Anterior cingulate cortex (tissue), 58 donors: Measurements from ENCODE around the gene THBS2.

Source experiments
- DNase-seq, 58 donors: peaks; one replicate each; lab custom pipeline; 2025; lab: John Stamatoyannopoulos, UW

THBS2 gene

DNA sequence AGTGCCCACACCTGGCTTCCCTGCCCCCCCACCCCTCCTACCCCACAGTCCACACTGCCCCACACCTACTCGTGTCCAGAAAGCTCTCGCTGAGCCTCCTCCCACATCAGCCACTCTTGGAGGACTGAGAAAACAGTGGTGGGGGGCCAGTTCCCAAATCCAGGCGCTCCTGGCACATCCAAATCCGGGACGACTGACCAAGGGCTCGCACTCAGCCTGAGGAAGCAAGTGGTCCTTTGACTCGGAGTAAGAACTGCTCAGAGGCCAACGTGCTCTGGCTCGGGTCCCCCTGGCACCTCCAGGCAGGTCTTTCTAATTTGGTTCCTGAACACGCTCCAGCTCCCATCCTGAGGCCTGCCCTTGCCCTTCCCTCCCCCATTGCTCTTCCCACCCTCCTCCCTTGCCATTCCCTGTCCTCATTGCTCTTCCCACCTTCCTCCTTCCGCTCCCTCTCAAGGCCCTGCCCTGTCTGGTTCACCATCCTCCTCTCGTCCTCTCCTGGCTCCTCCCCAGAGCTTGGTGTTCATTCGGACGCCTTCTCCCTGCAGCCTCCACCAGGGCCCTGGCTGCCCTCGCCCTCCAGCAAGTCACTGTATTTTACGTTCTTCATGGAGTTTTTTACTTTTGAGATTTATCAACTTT, 83.6 kb downstream of the THBS2 start:
- no peak for DNase-seq

DNA sequence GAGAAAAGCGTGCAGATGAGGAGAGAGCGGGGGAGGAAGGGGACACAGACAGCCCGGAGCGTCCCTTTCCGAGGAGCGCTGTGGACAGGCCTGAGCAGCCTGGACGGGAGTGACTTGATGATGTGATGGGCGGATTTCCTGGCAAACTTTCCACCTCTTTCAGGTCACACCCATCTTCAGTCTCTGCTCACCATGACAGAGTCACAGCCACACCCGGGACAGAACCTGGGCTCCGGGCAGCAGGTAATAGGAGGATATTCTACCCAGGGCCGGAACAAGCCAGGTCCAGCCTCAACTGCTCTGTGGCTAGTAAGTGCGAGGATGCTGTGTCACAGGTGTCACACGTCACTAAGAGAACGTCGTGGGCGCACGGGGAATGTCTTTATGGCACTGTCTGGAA, 84.3 kb downstream of the THBS2 start:
- no peak for DNase-seq

DNA sequence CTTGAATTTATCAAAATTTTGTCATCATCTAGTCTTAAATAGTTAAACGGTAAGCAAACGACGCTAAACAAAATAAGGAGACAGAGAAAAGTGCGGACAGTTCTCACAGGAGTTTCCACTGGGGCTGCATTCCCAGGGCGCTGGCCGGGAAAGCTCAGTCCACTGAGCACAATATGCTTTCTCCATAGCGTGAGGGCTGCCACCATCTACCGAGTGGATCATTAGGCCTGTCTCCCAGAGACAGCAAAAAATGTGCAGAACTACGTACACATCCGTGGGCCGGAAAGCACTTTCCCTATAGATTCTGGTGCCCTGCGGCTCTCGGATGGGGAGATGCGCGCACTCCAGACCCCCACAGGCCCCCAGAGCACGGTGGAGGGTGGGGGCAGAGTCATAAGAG, 84.9 kb downstream of the THBS2 start:
- no peak for DNase-seq

GRCh38 chr6:169168302-169168630, 85.4 kb downstream of the THBS2 start:
- no peak for DNase-seq

- no peak for DNase-seq
These were observed 85.9 kb downstream of the THBS2 start for GRCh38 chr6:169167581-169168301.

- DNase-seq = no peak
These were observed 86.6 kb downstream of the THBS2 start for GRCh38 chr6:169166896-169167580.
